ENCODE results near the gene EPB41L1.

DNA sequence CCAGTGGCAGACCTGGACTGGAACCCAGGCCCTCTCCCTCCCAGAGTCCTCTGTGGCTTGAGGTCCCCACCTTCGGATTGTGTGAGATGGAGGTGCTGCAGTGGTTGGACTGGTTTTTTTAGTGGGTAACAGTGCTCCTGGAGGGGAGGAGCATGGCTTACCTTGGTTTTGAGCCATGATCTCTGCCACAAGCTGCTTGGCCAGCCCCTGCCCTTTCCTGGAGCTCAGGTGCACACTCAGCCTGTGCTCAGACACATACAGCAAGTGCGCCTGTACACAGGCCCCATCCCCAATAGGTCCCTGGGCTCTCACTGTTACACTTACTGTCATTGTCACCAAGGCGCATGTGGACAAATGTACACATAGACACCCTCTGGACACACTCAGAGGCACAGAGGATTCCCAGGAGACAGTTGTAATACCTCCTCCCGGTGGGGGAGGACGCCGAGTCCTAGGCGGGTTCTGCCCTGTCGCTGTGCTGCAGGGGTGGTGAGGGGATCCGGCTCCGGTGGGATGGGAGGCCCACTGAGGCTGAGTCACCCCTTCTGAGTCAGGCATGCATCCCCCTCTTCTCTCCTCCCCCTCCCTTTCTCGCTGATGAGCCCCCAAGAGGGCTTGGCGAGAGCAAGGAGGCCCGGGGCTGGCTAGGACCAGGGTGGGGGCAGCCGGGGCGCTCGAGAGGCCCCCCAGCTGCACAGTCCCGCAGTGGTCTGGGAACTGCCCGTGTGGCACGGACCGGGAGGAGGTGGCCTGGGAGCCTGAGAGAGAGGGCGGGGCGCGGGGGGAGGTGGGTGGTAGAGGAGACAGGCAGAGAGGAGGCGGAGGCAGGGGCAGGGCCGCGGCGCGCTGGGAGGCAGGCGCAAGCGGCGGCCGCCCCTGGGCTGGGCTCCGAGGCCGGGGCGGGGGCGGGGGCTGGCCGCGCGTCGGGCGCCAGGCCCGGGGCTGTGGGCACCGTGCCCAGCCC lies 522 bp upstream of the EPB41L1 start:
- TF ChIP-seq CTCF (IDR thresholded peaks at IDR 0.05 in 8 of 11, conservative IDR thresholded peaks at IDR 0.05 in 3 of 11) (no peak), POLR2A (IDR thresholded peaks at IDR 0.05) (no peak), POLR2AphosphoS5 (IDR thresholded peaks at IDR 0.05) (peak in 1 of 3 donors; percentile 12)

Measured in spleen (tissue), 7 donors.